GM19023 (cell line): ENCODE measurements around the gene SLC5A3.

Experiments
- ATAC-seq: cut with Tn5 transposase; IDR thresholded peaks from one replicate; pipeline ENCODE4 v1.9.1; 2021; ENCODE audit warnings: mild to moderate bottlenecking, moderate library complexity; ENCODE audit not compliant: unreplicated experiment

Gene SLC5A3

GRCh38 chr21:34094949-34095348, 21.6 kb downstream of the SLC5A3 start:
- no peak for ATAC-seq

- no peak for ATAC-seq
Observed at GRCh38 chr21:34097442-34097841, 24.1 kb downstream of the SLC5A3 start.

GRCh38 chr21:34100337-34100736, 27.0 kb downstream of the SLC5A3 start:
- ATAC-seq, result no peak

- no peak for ATAC-seq
Observed at GRCh38 chr21:34100790-34101189, 27.4 kb downstream of the SLC5A3 start.

- ATAC-seq, result no peak
Observed at GRCh38 chr21:34105947-34106541, 32.7 kb downstream of the SLC5A3 start.

- ATAC-seq, result no peak
Observed at GRCh38 chr21:34107606-34108005, 34.2 kb downstream of the SLC5A3 start.

GRCh38 chr21:34109075-34109474, 35.7 kb downstream of the SLC5A3 start:
- ATAC-seq, result no peak

GRCh38 chr21:34110594-34111202, 37.3 kb downstream of the SLC5A3 start:
- no peak for ATAC-seq

GRCh38 chr21:34112316-34113033, 39.1 kb downstream of the SLC5A3 start:
- ATAC-seq, result no peak

GRCh38 chr21:34113842-34114241, 40.5 kb downstream of the SLC5A3 start:
- no peak for ATAC-seq

GRCh38 chr21:34115160-34115559, 41.8 kb downstream of the SLC5A3 start:
- no peak for ATAC-seq

- no peak for ATAC-seq
Observed at GRCh38 chr21:34116569-34116968, 43.2 kb downstream of the SLC5A3 start.

GRCh38 chr21:34120867-34121266, 47.5 kb downstream of the SLC5A3 start:
- no peak for ATAC-seq

- no peak for ATAC-seq
Observed at GRCh38 chr21:34122047-34122446, 48.7 kb downstream of the SLC5A3 start.
